ENCODE measurements around the gene TSSK2.
"Not testable (repeated sequence)": the region's sequence is repeated elsewhere in the genome, so short reads cannot be mapped to it uniquely, and the experiment has no call there.

TSSK2 gene

DNA sequence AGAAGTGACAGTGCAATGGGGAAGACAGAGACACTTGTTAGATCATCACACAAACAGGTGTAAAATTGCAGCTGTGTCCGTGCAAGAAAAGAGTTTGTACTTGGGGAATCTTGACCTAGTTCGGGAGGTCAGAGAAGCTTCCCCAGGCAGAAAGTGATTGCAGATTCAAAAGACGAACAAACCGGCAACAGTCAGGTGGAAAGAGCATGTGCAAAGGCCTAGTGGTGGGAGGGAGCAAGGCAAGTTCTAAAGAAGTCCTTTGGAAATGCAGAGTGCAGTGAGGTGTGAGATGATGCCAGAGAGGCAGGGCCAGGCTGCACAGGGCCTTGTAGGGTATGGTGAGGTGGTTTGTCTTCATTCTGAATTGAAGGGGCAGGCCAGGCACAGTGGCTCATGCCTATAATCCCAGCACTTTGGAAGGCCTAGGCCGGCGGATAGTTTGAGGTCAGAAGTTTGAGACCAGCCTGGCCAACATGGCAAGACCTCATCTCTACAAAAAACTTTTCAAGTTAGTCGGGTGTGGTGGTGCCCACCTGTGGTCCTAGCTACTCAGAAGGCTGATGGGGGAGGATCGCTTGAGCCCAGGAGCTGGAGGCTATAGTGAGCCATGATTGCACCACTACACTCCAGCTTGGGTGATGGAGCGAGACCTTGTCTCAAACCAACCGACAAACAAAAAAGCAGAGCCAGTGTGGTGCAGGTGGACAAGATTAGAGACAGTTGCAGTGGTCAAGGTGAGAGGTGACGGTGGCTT lies 15.3 kb downstream of the TSSK2 start:
- no peak for DNase-seq

DNA sequence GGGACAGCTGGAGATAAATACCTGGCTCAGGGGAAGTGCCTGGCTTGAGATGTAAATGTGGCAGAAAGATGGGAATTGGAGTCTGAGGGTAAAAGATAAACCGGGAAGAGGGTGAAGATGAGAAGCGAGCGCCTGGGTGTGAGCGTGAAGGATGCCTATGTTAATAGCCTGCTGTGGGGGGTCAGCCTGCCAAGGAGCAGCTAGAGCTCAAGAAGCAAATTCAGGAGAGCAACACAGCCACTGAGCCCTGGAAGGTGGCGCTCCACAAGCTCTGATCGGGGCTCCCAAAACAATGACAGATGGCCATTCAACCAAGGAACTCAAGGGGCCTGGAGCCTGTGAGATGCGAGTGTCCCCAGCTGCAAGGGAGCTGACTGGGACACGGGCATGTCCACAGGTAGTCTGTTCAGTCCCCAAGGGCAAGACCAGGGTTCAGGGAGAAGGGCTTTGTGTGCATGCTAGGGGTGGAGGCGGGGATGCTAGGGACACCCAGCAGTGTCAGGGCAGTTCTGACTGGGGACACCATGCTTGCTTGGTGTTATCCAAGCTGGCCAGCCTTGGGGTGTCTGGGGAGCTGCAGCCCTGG lies 16.2 kb downstream of the TSSK2 start:
- no peak for DNase-seq

DNA sequence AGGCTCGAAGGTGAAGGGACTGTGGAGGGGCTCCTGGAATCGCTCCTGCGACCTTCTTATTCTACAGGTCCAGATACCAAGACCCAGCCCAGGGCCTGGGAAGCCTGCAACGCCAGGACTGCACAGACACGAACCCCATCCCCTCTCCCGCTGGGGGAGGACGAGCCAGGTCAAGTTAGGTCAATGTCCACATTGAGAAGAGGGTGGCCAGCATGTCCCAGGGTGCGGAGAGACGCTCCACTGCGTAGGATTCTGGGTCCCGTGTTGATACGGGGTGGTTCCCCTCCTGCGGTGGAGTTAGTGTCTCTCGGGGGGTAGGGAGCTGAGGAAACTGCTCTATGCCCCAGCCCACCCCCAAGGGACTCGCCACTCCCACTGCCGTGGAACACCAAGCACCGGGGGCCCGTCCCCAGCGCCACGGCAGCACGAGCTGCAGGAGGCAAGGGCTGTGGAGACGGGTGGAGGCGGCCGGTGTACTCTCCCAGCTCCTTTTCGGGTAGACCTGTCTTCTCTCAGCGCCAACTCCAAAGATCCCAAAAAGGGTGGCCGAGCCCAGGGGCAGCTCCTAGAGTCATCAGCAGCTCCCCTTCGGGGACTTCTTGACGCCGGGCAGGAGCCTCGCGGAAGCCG lies 17.4 kb downstream of the TSSK2 start:
- DNase-seq = no peak

DNA sequence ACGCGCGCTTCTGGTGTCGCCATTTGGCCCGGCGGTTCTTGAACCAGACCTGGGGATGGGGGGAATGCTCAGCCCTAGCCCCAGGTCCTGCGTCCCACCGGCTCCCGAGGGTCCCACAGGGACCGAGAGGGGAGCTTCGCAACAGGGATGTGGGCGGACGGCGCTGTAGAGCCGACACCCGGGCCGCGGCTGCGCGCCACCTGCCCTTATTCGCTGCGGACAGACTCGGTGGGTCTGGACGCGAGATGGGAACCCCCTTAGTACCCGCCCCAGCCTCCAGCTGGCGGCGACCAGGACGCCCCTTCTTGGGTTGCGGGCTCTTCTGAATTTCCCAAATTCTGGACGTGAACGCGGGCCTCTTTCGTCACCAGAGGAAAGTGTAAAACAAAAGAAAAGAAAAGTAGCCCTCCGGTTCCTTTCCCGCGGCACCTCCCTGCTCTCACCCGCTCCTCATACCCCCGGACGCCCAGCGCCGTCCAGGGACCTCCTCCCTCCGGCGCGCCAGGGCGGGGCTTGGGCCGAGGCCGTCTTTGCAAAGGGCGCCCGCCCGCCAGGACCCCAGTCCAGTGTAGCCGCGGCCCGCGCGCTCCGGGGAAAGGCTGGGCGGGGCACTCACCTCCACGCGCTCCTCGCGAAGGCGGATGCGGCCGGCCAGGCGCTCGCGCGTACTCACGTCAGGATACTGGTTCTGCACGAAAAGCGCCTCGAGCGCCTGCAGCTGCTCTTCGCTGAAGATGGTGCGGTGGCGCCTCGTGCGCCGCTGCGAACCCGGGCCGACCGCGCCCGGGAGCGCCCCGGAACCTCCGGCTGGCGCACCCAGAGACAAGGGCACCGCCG lies 18.2 kb downstream of the TSSK2 start:
- DNase-seq = no peak

DNA sequence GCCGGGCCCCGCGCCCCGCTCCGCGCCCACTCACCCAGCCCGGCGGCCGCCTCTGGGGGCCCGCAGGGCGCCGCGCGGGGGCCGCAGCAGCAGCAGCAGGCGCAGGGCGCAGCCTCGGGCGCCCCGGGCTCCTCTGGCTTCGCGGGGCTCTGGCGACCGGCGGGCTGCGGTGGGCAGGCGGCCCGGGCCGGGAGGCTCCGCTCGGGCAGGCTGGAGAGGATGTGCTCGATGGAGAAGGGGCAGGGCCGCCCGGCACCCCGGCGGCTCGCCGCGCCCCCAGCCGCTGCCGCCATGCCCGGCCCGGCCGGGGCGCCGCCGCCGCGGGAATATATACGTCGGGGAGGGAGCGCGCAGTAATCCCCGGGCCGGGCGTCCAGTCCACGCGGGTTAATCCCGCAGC lies 18.9 kb downstream of the TSSK2 start, which contains the start of gene GSC2:
Gene GSC2, minus strand, starts transcription at position 302 of the 400 bp plus-strand sequence. Its CDS starts 9 bp downstream, at position 293.
- no peak for DNase-seq

DNA sequence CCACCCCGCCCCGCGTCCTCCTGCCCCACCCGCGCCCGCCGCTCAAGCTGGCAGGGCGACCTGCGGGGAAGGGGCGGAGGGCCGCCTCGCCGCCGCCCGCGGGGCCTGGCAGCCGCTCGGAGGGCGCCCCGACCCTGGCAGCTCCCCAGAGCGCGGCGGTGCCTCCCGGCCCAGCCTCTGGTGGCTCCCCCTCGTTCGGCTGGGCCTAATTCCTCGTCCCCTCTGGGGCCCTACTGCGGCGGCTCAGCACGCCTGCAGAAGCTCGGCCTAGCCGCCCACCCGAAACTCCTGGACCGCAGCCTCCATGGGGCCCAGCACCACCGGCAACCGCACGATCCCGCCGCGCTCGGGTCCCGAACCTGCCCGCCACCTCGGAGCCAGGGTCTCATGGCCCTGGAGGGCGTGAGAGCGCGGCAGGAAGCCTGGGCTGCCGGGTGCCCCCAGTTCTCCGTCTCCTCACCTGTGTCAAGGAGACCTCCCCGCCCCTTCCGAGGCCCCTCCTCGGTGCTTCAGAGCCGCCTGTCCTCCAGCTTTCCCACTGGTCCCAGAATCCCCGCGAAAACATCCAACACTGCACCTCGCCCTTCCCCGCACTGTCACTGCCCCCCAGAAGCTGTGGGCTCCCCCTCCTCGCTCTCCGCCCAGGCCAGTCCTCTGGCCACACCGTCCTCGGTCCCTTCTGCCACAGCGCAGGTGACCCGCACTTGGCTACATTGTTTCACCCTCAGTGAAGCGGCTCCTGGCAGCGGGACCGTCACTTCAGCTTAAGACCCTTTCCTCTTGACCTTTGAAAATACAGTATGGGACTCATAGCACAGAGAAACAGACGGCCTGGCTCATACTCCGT lies 19.6 kb downstream of the TSSK2 start:
- no peak for DNase-seq

DNA sequence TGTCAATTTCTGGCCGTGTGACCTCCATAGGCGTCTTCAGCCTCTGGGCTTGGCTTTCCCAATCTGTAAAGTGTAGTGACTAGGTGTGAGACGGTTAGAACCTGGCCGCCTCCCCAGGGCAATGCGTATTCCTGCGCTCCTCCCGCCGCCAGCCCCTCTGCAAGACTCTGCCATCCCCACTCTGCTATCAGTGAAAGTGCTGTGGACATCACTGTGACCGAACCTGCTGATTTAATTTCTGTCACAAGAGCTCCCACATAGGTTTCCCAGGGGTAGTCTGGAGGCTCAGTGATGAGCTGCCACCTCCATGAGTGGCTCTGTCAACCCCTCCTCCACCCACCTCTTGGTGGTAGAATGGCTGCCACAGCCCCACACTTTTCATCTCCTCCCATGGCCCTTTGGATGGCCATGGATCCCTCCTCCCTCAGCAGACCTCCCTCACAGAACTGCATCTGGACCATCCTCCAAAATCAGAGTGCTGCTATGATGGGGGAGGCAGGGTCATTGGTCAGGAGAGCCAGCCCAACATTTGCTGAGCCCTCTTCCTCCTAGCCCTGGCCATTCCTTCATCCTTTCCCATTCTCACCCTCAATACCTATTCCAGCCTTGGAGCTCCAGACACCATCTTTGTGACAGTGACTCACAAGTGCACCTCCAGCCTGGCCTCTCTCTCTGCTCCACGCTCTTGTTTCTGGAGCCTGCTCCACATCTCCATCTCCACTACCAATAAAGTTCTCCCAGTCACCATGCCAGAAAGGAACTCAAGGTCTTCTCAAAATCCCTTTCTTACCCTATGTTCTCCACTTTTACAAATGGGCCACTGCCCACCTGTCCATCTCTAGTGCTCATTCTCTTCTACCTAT lies 20.5 kb downstream of the TSSK2 start:
- DNase-seq = no peak

DNA sequence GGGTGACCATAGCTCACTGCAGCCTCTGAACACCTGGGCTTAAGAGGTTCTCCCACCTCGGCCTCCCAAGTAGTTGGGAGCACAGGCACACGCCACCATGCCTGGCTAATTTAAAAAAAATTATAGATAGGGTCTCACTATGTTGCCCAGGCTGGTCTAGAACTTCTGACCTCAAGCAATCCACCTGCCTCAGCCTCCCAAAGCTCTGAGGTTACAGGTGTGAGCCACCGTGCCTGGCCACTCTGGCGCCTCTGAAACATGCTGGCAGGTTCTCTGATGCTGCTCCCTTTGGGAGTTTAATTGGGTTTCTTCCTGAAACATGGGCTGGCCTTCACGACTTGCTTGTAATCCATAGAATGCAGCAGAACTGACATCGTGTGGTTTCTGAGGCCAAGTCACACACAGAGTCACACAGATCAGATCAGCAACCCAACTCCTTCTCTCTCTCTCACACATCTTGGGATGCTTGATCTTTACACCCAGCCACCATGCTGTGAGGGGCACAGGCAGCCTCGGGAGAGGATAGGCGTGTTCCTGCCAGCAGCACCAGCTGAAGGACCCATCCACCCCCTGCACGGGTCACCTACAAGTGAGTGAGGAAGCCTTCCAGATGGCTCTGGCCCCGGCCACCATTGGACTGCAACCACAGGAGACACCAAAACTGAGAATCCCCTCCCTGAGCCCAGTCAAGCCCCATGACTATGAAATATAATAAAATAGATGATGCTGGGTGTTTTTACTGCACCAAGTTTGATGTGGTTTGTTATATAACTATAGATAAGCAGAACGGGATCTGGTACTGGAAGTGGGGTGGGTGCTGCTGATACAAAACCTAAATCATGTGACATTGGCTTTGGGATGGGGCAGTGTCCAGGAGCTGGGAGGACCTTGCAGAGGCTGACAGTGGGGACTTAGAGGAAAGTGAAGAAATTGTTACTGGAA lies 22.1 kb downstream of the TSSK2 start:
- no peak for DNase-seq

DNA sequence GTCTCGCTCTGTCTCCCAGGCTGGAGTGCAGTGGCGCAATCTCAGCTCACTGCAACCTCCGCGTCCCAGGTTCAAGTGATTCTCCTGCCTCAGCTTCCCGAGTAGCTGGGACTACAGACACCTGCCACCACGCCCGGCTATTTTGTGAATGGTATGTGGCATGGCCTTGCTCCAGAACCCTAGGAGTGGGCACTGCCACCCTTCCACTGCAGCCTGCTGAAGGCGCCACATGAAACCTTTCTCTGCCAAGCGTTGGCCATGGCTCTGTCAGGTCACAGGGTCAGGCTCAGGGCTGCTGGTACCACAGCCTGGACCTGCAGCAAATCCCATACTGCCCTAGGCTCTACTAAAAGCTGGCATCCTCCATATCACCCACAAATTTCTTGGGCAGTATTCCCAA lies 25.0 kb downstream of the TSSK2 start:
- DNase-seq = not testable (repeated sequence)

DNA sequence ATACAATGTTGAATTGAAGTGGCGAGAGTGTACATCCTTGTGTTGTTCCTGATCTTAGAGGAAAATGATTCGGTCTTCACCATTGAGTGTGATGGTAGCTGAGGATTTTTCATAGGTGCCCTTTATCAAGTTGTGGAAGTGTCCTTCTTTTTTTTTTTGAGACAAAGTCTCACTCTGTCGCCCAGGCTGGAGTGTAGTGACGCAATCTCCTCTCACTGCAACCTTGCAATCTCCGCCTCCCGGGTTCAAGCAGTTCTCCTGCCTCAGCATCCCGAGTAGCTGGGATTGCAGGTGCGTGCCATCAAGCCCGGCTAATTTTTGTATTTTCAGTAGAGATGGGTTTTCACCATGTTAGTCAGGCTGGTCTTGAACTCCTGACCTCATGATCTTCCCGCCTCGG lies 27.5 kb downstream of the TSSK2 start:
- not testable (repeated sequence) for DNase-seq

DNA sequence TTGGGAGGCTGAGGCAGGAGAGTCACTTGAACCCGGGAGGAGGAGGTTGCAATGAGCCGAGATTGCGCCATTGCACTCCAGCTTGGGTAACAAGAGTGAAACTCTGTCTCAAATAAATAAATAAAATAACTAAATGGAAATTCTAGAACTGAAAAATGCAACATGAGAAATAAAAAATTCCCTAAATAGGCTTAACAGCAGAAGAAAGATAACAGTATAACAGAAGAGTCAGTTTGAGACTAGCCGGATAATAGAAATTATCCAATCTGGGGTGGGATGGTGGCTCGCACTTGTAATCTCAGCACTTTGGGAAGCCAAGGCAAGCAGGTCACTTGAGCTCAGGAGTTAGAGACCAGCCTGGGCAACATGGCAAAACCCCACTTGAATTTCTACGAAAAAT lies 33.3 kb downstream of the TSSK2 start:
- no peak for DNase-seq

DNA sequence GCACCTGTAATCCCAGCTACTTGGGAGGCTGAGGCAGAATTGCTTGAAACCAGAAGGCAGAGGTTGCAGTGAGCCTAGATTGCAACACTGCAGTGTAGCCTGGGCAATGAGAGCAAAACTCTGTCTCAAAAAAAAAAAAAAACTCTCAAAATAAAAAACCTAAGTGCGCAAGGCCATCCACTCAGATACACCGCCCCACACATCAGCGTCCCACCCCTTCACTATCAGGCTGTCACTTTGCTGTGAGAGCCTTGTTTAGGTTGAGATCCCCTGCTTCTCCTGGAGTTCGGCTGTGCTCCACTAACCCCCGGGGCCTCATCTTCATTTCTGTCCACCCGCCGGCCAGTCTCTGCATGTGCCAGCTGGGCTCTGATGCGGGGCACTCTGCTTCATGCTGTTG lies 35.3 kb downstream of the TSSK2 start:
- DNase-seq = no peak

DNA sequence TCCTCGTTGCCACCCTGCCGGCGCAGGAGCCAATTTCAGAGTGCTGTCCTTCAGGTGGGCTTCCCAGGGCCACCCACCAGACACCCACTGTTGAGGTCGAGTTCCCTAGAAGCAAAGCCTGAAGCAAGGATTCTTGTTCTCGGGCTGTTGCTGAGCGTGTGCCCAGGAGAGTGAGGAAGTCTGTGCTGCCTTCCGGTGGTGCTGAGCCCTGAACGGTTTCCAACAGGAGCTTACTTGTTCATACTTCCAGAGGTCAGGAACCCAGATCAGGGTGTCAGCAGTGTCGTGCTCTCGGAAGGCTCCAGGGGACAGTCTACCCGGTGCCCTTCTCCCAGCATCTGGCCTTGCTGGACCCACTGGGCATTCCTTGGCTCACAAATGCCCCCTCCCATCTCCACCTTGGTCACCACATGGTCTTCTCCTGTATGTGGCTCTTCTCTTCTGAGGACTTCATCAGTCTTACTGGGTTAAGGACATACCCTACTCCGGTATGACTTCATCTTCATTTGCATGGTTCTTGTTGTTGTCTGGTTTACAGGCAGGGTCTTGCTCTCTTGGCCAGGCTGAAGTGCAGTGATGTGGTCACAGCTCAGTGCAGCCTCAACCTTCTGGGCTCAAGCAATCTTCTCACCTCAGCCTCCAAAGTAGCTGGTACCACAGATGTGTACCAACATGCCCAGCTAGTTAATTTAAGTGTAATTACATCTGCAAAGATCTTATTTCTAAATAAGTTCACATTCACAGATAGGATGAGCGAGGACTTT lies 36.2 kb downstream of the TSSK2 start:
- no peak for DNase-seq

DNA sequence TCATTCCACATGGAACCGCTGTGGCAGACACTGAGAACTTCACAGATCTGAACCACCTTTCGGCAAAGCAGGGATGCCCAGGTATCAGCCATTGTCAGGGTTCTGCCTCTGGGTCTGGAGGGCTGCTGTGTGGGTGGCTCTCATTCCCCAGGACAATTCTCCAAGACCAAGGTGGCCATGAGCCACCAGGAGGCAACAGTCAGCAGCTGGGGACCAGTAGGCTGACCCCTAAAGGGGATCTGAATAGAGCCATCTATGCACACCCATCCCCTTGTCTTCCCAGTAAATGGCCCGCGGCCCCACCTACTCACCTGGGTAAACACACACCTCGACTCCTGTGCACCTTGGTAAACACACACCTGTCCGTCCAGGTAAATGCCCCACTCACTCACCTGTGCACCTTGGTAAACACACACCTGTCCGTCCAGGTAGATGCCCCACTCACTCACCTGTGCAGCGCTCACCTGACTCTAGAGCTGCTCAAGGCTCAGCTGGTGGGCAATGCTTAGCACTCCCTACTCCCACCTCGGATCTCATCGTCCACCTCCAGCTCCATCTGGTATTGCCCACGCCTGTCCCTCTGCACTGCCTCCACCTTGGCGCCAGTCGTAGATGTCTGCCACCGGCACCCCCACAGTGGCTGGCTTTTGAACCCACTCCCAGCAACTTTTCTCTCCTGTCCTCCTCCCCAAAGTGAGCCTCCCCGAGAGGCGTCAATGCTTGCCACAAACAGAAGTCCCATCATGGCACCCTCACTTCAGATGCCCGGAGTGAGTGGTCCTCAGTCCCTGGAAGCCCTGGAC lies 37.2 kb downstream of the TSSK2 start:
- DNase-seq = no peak

DNA sequence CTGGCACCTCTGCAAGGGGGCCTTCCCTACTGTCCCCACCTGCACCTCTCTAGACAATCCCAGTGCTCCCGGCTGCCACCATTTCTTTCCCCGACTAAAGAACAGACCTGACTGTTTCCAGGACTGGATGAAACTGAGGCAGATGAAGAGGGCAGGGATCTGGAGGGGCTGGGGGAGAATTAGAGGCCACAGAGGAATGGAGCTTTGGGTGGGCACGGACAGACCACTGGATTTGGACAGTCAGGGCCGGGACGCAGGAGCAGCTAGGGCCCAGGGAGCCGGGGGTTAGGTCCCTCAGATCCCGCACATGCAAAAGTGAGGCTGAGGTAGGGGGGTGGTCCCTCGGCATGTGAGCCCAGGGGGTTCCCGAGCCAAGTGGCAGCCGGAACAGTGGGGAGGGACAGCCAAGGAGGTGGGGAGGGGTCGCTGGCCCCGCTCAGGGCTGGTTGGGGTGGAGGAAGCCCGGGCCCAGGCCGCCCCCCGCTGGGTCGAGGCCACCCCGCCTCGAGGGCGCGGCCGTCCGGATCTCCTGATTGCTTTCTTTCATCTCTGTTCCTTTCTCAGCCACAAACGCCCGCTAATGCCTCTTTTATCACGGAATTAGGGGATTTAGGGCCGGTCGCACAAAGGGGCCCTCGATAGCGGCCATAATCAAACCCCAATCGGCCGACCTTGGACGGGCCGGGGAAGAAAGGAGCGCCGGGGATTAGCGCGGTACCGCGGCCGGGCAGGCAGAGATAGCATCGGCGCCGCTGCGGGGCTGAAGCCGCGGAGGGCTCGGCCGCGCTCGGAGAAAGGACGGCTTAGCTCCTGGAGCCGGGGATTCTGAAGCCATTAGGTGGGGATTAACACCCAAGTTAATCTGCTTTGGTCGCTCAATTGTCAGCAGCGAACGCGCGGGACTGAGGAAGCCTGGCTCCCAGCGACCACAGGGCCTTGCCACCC lies 38.2 kb downstream of the TSSK2 start:
- DNase-seq = no peak

DNA sequence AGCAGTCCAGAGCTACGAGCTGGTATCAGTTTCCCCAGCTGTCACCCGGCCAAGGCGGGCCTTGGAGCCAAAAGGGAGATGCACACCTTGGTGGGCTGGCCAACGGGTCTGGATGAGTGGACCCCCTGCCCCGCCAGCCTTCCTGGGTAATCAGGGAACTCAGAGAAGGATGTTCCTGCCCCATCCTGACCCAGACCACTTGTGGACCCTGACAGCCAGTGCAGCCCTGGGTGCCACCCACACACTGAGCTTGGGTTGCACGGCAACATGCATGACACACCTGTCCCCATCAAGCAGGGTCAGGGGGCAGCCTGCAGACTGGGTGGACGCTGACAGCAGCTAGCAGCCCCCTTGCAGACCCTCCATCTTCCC lies 38.8 kb downstream of the TSSK2 start:
- no peak for DNase-seq

Measured in NCI-H1105 (cell line).